GM12872 (cell line): ENCODE results near the gene PTGER1.
A peak's percentile ranks its signal among the peaks of the same experiment; 100 is the strongest.

Experiments used
- TF ChIP-seq, protein P1 (sequence below): IDR thresholded peaks from 3 replicates; pipeline ENCODE4 v1.5.1; 2011; ENCODE audit warnings: low read depth, mild to moderate bottlenecking, low read length, moderate library complexity; ENCODE audit not compliant: insufficient read depth

The PTGER1 gene

DNA sequence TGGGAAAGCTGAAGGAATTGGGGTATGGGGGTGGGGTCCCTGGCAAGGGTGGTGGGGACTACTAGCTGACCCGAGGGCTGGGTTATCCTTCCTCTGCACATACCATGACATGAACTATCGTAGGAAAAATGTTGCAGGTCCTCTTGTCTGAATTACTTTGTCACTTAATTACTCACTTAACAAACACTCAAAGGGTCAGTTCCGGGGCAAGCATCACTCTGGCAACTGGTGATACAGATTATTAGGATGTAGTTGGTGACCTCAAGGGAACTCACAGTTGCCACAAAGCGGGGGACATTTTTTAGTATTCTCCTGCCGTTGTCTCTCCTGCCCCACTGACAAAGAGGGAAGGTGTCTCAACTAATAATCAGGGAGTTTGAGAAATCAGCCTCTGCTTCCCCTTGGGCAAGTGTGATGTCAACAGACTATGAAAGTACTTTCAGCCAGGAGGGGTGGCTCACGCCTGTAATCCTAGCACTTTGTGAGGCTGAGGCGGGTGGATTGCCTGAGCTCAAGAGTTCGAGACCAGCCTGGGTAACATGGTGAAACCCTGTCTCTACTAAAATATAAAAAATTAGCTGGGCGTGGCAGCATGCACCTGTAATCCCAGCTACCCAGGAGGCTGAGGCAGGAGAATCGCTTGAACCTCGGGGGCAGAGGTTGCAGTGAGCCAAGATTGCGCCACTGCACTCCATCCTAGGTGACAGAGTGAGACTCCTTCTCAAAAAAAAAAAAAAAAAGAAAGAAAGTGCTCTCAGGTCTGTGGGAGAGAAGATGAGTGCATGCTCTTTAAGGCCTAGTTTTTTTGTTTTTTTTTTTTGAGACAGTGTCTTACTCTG is 32.8 kb upstream of the PTGER1 start:
- TF ChIP-seq, protein P1, sequence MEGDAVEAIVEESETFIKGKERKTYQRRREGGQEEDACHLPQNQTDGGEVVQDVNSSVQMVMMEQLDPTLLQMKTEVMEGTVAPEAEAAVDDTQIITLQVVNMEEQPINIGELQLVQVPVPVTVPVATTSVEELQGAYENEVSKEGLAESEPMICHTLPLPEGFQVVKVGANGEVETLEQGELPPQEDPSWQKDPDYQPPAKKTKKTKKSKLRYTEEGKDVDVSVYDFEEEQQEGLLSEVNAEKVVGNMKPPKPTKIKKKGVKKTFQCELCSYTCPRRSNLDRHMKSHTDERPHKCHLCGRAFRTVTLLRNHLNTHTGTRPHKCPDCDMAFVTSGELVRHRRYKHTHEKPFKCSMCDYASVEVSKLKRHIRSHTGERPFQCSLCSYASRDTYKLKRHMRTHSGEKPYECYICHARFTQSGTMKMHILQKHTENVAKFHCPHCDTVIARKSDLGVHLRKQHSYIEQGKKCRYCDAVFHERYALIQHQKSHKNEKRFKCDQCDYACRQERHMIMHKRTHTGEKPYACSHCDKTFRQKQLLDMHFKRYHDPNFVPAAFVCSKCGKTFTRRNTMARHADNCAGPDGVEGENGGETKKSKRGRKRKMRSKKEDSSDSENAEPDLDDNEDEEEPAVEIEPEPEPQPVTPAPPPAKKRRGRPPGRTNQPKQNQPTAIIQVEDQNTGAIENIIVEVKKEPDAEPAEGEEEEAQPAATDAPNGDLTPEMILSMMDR, result no peak

DNA sequence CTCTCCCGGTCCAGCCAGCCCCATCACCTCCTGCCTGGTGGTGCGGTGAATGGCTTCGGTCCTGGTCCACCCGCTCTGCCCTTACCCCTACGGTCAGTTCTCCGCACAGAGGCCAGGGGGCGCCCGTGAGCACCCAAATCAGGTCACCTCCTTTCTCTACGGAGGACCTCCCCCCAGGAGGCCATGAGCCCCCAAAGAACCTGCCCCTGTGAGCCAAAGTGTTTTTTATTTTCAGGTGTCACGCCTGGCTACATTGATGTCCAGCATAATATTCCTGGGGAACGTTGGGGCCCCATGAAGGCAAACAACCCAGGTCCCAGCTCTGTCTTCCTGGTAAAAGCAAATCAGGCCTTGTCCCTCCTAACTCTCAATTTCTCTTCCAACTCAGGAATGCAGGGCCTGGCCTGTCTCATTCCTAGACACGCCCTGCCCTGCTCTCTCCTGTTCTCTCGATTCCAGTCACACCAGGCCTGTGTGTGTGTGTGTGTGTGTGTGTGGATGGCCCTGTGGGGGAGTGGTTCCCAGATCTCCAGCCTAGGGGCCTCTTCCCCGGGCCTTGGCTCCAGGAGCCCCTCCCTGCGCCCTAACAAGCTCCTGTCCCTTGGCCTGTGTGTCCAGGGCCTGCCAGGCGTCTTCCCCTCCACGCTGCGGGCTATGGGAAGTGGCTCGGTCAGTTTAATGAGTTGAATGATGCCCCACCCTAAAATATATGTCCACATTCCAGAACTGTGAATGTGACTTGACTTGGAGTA is 30.5 kb upstream of the PTGER1 start:
- TF ChIP-seq, protein P1, result peak; percentile 84

DNA sequence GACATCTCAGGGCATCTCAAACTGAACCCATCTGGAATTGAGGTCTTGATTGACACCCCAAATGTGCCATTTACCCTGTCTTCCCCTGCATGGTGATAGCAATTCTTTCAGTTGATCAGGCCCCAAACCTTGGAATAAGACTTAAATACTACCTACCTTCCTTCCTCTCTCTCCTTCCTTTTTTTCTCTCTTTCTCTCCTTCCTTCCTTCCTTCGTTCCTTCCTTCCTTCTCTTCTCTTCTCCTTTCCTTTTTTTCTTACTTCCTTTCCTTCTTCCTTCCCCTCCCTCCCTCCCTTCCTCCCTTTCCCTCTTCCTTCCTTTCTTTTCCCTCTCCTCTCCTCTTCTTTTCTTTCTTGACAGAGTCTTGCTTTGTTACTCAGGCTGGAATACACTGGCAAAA is 28.1 kb upstream of the PTGER1 start:
- TF ChIP-seq, protein P1, result no peak

DNA sequence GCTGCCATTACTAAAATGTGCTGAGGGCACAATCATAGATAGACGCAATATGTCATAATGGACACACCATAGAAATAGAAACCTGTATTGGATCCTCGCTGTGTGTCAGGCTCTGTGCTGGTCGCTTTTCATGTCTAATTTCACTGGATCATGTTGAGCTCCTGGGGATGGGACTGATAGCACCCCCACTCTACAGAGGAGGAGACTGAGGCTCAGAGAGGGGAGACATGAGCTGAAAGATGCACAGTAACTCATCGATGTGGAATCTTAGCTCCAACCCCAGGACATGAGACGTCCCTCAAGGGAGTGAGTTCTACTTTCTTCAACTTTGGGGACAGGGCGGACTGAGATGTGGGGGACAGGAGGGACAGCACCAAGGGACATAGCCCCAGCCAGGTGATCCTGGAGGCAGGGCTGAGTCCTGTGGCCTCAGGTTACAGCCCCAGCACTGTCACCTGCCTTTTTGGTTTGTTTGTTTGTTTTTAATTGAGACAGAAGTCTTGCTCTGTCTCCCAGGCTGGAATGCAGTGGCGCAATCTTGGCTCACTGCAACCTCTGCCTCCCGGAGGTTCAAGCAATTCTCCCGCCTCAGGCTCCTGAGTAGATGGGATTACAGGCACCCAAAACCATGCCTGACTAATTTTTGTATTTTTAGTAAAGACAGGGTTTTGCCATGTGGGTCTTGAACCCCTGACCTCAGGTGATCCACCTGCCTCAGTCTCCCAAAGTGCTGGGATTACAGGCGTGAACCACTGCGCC is 27.4 kb upstream of the PTGER1 start:
- TF ChIP-seq, protein P1, result no peak

DNA sequence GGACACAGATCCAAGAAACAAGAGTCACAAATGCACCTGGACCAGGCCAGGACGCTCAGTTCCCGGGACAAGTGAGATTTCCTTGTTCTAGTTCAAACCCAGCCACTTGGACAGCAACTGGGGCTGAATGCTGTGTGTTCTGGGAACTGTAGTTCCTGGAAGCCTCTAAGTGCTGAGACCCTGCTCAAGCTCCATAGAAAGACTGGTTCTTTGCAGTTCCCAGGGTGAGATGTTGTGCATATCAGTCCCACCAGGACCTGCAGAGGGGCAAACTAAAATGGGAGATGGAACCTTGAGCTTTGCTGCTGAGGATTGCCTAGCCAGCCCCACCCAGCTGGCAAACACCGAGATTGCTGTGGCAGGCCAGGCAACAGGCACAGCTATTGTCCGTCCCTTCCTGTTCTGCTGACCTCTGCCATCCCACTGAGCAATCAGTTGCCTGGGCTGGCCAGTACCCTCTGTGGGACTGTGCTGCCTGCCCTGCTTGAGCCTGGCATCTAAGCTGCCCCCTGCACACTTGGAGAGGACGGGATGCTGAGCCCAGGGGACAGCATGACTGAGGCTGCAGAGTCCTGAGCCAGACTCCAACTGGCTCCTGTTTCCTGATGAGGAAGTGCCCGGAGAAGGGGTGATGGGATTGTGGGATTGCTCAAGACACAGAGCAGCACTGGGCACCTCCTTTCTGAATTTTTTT is 22.2 kb upstream of the PTGER1 start:
- TF ChIP-seq, protein P1, result no peak

DNA sequence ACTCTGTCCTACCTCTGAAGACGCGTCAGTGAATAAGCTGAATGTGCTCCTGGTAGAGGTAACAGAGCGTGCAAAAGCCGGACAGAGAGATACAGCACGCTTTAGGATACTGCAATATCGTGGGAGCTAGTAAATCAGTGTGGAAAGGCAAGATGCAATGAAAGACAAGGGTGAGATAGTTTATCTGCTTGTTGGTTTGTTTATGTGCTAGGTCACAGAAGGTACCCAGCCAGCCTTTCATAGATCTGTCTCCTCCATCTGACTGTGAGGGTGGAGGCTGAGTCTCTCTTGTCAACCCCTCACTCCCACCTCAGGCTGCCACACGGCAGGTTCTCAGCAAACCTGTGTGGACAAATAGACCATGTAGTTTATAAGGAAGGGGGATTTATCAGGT is 21.7 kb upstream of the PTGER1 start:
- TF ChIP-seq, protein P1, result no peak
